HEK293 (cell line): ENCODE results near the gene MCM7.

Source experiments
- GLIS2 ChIP-seq: fragments of 450-650 bp; formaldehyde crosslinking; IDR thresholded peaks from 2 replicates; pipeline ENCODE4 v1.5.1; 2016; ENCODE audit warnings: missing biosample characterization, missing genetic modification characterization
- HOXD13 ChIP-seq: sonication (generic); formaldehyde crosslinking; IDR thresholded peaks from 2 replicates; pipeline ENCODE4 v1.8.0; 2022; ENCODE audit warnings: missing genetic modification reagents, borderline replicate concordance
- KLF1 ChIP-seq: fragments of 450-650 bp; formaldehyde crosslinking; IDR thresholded peaks from 2 replicates; pipeline ENCODE4 v1.5.1; 2016; ENCODE audit warnings: missing biosample characterization, missing genetic modification characterization
- KLF10 ChIP-seq: fragments of 450-650 bp; IDR thresholded peaks from 2 replicates; pipeline ENCODE4 v1.5.1; 2018; ENCODE audit warnings: missing biosample characterization, mild to moderate bottlenecking, missing genetic modification characterization
- KLF16 ChIP-seq: fragments of 450-650 bp; formaldehyde crosslinking; IDR thresholded peaks from 2 replicates; pipeline ENCODE4 v1.5.1; 2017; ENCODE audit warnings: missing biosample characterization, missing genetic modification characterization
- PRDM4 ChIP-seq: fragments of 450-650 bp; formaldehyde crosslinking; IDR thresholded peaks from 2 replicates; pipeline ENCODE4 v1.5.1; 2017; ENCODE audit warnings: missing biosample characterization, missing genetic modification characterization
- SP7 ChIP-seq: fragments of 450-650 bp; formaldehyde crosslinking; IDR thresholded peaks from 2 replicates; pipeline ENCODE4 v1.5.1; 2016; ENCODE audit warnings: missing biosample characterization, missing genetic modification characterization
- WT1 ChIP-seq: fragments of 450-650 bp; formaldehyde crosslinking; IDR thresholded peaks from 2 replicates; pipeline ENCODE4 v1.5.1; 2016; ENCODE audit warnings: missing biosample characterization, missing genetic modification characterization
- ZEB2 ChIP-seq: fragments of 450-650 bp; formaldehyde crosslinking; IDR thresholded peaks from 2 replicates; pipeline ENCODE4 v1.5.1; 2016; ENCODE audit warnings: missing biosample characterization, missing genetic modification characterization
- ZIC2 ChIP-seq: fragments of 450-650 bp; formaldehyde crosslinking; IDR thresholded peaks from 2 replicates; pipeline ENCODE4 v1.5.1; 2016; ENCODE audit warnings: missing biosample characterization, missing genetic modification characterization
- ZNF10 ChIP-seq: fragments of 450-650 bp; formaldehyde crosslinking; IDR thresholded peaks from 2 replicates; pipeline ENCODE4 v1.5.1; 2017; ENCODE audit warnings: missing biosample characterization, missing genetic modification characterization
- ZNF121 ChIP-seq: fragments of 450-650 bp; formaldehyde crosslinking; IDR thresholded peaks from 2 replicates; pipeline ENCODE4 v1.5.1; 2016; ENCODE audit warnings: missing biosample characterization, missing genetic modification characterization
- ZNF132 ChIP-seq: fragments of 450-650 bp; formaldehyde crosslinking; IDR thresholded peaks from 2 replicates; pipeline ENCODE4 v1.5.1; 2017; ENCODE audit warnings: missing biosample characterization, missing genetic modification characterization, borderline replicate concordance
- ZNF138 ChIP-seq: fragments of 450-650 bp; formaldehyde crosslinking; IDR thresholded peaks from 2 replicates; pipeline ENCODE4 v1.5.1; 2016; ENCODE audit warnings: missing biosample characterization, missing genetic modification characterization, borderline replicate concordance
- ZNF148 ChIP-seq: fragments of 450-650 bp; formaldehyde crosslinking; IDR thresholded peaks from 2 replicates; pipeline ENCODE4 v1.5.0; 2017; ENCODE audit warnings: missing biosample characterization, missing genetic modification characterization, borderline replicate concordance
- ZNF155 ChIP-seq: fragments of 450-650 bp; formaldehyde crosslinking; IDR thresholded peaks from 2 replicates; pipeline ENCODE4 v1.5.1; 2016; ENCODE audit warnings: missing biosample characterization, missing genetic modification characterization
- ZNF175 ChIP-seq: fragments of 450-650 bp; formaldehyde crosslinking; IDR thresholded peaks from 2 replicates; pipeline ENCODE4 v1.5.1; 2016; ENCODE audit warnings: missing biosample characterization, missing genetic modification characterization
- ZNF223 ChIP-seq: fragments of 450-650 bp; formaldehyde crosslinking; IDR thresholded peaks from 2 replicates; pipeline ENCODE4 v1.5.1; 2016; ENCODE audit warnings: missing biosample characterization, missing genetic modification characterization
- ZNF292 ChIP-seq: fragments of 450-650 bp; formaldehyde crosslinking; IDR thresholded peaks from 2 replicates; pipeline ENCODE4 v1.5.1; 2016; ENCODE audit warnings: low read depth, missing biosample characterization, missing genetic modification characterization, borderline replicate concordance
- ZNF302 ChIP-seq: fragments of 450-650 bp; formaldehyde crosslinking; IDR thresholded peaks from 2 replicates; pipeline ENCODE4 v1.5.1; 2016; ENCODE audit warnings: missing biosample characterization, missing genetic modification characterization, low read depth
- ZNF350 ChIP-seq: fragments of 450-650 bp; formaldehyde crosslinking; IDR thresholded peaks from 2 replicates; pipeline ENCODE4 v1.5.0; 2017; ENCODE audit warnings: missing biosample characterization, mild to moderate bottlenecking, missing genetic modification characterization
- ZNF394 ChIP-seq: fragments of 450-650 bp; formaldehyde crosslinking; IDR thresholded peaks from 2 replicates; pipeline ENCODE4 v1.5.1; 2016; ENCODE audit warnings: missing biosample characterization, missing genetic modification characterization, mild to moderate bottlenecking, moderate library complexity, borderline replicate concordance
- ZNF423 ChIP-seq: fragments of 450-650 bp; formaldehyde crosslinking; IDR thresholded peaks from 2 replicates; pipeline ENCODE4 v1.5.1; 2016; ENCODE audit warnings: missing biosample characterization, missing genetic modification characterization
- ZNF48 ChIP-seq: fragments of 450-650 bp; formaldehyde crosslinking; IDR thresholded peaks from 2 replicates; pipeline ENCODE4 v1.5.1; 2016; ENCODE audit warnings: missing biosample characterization, missing genetic modification characterization
- ZNF530 ChIP-seq: fragments of 450-650 bp; formaldehyde crosslinking; IDR thresholded peaks from 2 replicates; pipeline ENCODE4 v1.5.1; 2016; ENCODE audit warnings: low read depth, missing biosample characterization, missing genetic modification characterization
- ZNF645 ChIP-seq: fragments of 450-650 bp; formaldehyde crosslinking; IDR thresholded peaks from 2 replicates; pipeline ENCODE4; 2016; ENCODE audit warnings: missing biosample characterization, missing genetic modification characterization
- ZNF654 ChIP-seq: fragments of 450-650 bp; formaldehyde crosslinking; IDR thresholded peaks from 2 replicates; pipeline ENCODE4 v1.5.1; 2016; ENCODE audit warnings: low read depth, missing biosample characterization, missing genetic modification characterization
- ZNF658 ChIP-seq: fragments of 450-650 bp; formaldehyde crosslinking; IDR thresholded peaks from 2 replicates; pipeline ENCODE4; 2016; ENCODE audit warnings: missing biosample characterization, missing genetic modification characterization
- ZNF677 ChIP-seq: fragments of 450-650 bp; IDR thresholded peaks from 2 replicates; pipeline ENCODE4 v1.5.0; 2018; ENCODE audit warnings: missing biosample characterization, mild to moderate bottlenecking, missing genetic modification characterization, moderate library complexity
- ZNF792 ChIP-seq: fragments of 450-650 bp; formaldehyde crosslinking; IDR thresholded peaks from 2 replicates; pipeline ENCODE4 v1.5.1; 2016; ENCODE audit warnings: missing biosample characterization, missing genetic modification characterization
- ZNF830 ChIP-seq: fragments of 450-650 bp; IDR thresholded peaks from 2 replicates; pipeline ENCODE4 v1.5.0; 2018; ENCODE audit warnings: missing biosample characterization, missing genetic modification characterization, low read depth, mild to moderate bottlenecking, moderate library complexity
- ZSCAN23 ChIP-seq: fragments of 450-650 bp; formaldehyde crosslinking; IDR thresholded peaks from 2 replicates; pipeline ENCODE4 v1.5.1; 2016; ENCODE audit warnings: missing biosample characterization, missing genetic modification characterization
- ZSCAN30 ChIP-seq: fragments of 450-650 bp; IDR thresholded peaks from 2 replicates; pipeline ENCODE4 v1.5.1; 2018; ENCODE audit warnings: missing biosample characterization, mild to moderate bottlenecking, missing genetic modification characterization, moderate library complexity
- ZSCAN4 ChIP-seq: fragments of 450-650 bp; formaldehyde crosslinking; IDR thresholded peaks from 2 replicates; pipeline ENCODE4 v1.5.1; 2017; ENCODE audit warnings: missing biosample characterization, missing genetic modification characterization

Gene MCM7

GRCh38 chr7:100101016-100101862 is at the start of gene MCM7, which contains the start of gene AP4M1 (continued):
- TF ChIP-seq ZNF138 (no peak), ZNF792 (tag by site-specific recombination) (no peak), ZNF677 (no peak), ZNF223 (tag by site-specific recombination) (no peak), ZNF292 (tag by site-specific recombination) (no peak), PRDM4 (peak; percentile 10; the same call in 1 of the 2 replicates), WT1 (tag by site-specific recombination) (peak; percentile 59; the same call in 1 of the 2 replicates), ZNF132 (no peak), ZNF830 (no peak), ZSCAN23 (tag by site-specific recombination) (peak; percentile 85; the same call in 1 of the 2 replicates), ZNF148 (no peak), ZNF654 (tag by site-specific recombination) (no peak), ZNF10 (peak; percentile 7; the same call in 1 of the 2 replicates), GLIS2 (tag by site-specific recombination) (peak; percentile 55), ZNF302 (tag by site-specific recombination) (no peak), ZIC2 (tag by site-specific recombination) (0 out of 2 replicates have a peak, but pooled peaks have one; percentile 7), ZNF394 (tag by site-specific recombination) (peak; percentile 50; the same call in 1 of the 2 replicates), ZNF658 (tag by site-specific recombination) (no peak), SP7 (tag by site-specific recombination) (peak; percentile 30), ZNF175 (no peak), ZNF121 (tag by site-specific recombination) (no peak), ZNF350 (tag by site-specific recombination) (no peak), ZSCAN4 (tag by site-specific recombination) (0 out of 2 replicates have a peak, but pooled peaks have one; percentile 9), KLF1 (tag by site-specific recombination) (peak; percentile 7; the same call in 1 of the 2 replicates), ZNF530 (tag by site-specific recombination) (no peak), ZNF645 (tag by site-specific recombination) (peak; percentile 72; the same call in 1 of the 2 replicates), KLF16 (tag by site-specific recombination) (no peak), HOXD13 (CRISPR knock-in tag) (no peak), KLF10 (tag by site-specific recombination) (peak; percentile 12; the same call in 1 of the 2 replicates), ZNF155 (tag by site-specific recombination) (no peak), ZNF48 (tag by site-specific recombination) (no peak), ZSCAN30 (tag by site-specific recombination) (peak; percentile 33; the same call in 1 of the 2 replicates), ZEB2 (tag by site-specific recombination) (peak; percentile 67), ZNF423 (no peak)
